Inferior parietal cortex (tissue), 1 donor: ENCODE measurements around the gene CRELD1.
"Not testable (repeated sequence)": the region's sequence is repeated elsewhere in the genome, so short reads cannot be mapped to it uniquely, and the experiment has no call there.

Experiments used
- DNase-seq: peaks from one replicate; pipeline ENCODE4 v3.0.0-alpha.2; 2016; ENCODE audit errors: extremely low spot score

Gene CRELD1, protein sequence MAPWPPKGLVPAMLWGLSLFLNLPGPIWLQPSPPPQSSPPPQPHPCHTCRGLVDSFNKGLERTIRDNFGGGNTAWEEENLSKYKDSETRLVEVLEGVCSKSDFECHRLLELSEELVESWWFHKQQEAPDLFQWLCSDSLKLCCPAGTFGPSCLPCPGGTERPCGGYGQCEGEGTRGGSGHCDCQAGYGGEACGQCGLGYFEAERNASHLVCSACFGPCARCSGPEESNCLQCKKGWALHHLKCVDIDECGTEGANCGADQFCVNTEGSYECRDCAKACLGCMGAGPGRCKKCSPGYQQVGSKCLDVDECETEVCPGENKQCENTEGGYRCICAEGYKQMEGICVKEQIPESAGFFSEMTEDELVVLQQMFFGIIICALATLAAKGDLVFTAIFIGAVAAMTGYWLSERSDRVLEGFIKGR

DNA sequence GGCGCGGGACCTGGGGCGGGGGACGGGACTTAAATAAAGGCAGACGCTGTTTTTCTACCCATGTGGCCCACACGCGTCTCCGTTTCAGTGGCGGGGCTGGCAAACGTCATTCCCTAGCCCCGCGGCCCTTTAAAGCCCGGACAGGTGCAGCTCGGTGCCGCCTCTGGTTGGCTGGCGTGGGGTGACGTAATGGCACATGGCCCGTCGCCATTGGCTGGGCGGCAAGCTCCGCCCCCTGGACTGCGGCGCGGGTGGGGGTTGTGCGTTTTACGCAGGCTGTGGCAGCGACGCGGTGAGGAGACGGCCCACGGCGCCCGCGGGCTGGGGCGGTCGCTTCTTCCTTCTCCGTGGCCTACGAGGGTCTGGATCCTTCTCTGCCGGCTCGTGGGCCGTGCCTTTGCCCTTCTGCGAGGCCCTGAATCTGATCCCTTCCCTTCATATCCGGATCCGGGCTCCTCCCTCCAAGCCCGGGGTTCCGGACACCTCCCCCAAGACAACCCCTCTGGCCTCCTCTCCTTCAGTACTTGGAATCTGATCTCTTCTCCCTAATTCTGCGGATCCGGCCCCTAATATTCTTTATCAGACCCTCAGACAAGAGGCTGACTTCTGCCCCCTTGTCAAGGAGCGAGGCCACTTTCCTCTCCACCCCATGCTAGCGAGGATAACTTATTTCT is at the start of gene CRELD1:
Gene CRELD1, plus strand, starts transcription at position 274 of the 674 bp plus-strand sequence. CDS start 605 bp downstream, outside the sequence.
- DNase-seq = peak; percentile 96

DNA sequence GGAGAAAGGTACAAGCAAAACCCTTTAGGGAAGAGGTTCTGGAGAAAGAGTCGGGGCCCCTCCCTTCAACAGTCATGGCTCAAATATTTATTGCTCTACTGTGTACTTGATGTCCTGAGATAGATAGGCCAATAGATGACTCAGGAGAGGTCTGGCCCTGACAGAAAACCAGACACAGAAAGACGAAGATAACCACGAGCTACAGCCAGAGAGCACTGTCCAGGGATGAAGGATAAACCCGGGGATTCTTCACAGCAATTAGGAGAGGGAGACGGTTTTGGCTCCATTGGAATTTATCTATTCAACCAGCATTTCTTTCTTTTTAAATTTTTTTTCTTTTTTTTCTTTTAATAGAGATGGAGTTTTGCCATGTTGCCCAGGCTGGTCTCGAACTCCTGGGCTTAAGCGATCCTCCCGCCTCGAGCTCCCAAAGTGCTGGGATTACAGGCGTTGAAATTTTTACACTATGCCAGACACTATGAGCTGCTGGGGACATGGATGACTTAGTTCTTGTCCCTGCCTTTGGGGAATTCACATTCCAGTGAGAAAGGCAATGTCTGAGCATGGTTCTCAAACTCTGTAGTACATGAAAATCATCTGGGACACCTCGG is 49.0 kb upstream of the CRELD1 start:
- DNase-seq = no peak

DNA sequence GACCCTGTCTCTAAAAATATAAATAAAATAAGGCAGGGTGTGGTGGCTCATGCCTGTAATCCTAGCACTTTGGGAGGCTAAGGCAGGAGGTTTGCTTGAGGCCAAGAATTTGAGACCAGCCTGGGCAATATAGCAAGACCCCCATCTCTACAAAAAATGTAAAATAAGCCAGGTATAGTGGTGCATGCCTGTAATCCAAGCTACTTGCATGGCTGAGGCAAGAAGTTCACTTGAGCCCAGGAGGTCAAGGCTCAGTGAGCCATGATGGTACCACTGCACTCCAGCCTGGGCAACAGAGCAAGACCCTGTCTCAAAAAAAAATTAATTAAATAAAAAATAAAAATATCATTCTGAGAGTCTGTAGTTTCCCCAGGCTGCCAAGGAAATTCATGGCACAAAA is 47.3 kb upstream of the CRELD1 start:
- DNase-seq = no peak

- DNase-seq = no peak
Observed at GRCh38 chr3:9887480-9887879, 46.2 kb upstream of the CRELD1 start.

DNA sequence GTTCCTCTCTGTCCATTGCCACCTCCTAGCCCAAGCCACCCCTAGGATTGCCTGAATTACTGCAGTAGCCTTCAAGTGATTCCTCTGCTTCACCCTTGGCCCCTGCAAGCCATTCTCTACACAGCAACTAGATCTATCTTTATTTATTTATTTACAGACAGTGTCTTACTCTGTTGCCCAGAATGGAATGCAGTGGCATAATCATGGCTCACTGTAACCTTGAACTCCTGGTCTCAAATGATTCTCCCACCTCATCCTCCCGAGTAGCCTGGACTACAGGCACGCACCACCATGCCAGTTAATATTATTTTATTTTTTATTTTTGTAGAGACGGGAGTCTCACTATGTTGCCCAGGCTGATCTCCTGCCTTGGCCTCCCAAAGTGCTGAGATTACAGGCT is 45.1 kb upstream of the CRELD1 start:
- DNase-seq = no peak

GRCh38 chr3:9889405-9889804 is 44.2 kb upstream of the CRELD1 start:
- DNase-seq = no peak

DNA sequence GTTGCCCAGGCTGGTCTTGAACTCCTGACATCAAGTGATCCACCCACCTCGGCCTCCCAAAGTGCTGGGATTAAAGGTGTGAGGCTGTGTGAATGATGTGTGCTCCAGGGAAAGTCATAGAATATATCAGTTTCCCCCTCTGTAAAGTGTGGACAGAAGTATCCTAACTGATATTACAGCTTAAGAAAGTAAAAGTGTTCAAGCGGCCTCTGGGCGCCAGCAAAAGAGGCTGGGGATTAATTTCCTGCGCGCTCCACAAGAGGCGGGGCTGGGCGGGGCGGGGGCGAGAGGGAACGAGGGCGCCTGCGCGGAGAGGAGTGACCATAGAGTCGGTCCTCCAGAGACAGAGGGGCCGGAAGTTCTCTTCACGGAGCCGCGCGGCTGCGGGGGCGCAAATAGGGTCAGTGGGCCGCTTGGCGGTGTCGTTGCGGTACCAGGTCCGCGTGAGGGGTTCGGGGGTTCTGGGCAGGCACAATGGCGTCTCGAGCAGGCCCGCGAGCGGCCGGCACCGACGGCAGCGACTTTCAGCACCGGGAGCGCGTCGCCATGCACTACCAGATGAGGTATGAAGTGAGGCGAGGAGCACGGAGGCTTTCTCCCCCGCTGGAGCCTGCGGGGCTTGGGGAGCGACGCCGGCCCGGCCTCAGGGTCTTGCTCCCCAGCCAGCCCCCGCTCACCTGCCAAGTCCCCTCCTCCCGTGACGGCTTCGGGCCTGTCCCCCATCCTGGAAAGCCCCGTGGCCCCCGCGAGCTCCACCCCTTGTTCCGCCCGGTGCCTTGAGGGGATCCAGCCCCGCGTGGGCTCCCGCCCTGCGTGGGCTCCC is 43.2 kb upstream of the CRELD1 start, which contains the start of gene JAGN1:
Gene JAGN1, plus strand, starts transcription at position 362 of the 823 bp plus-strand sequence. Its CDS starts 113 bp downstream, at position 475.
- DNase-seq = peak; percentile 88

GRCh38 chr3:9891072-9891622 is 42.5 kb upstream of the CRELD1 start:
- peak; percentile 16 for DNase-seq

- no peak for DNase-seq
Observed at GRCh38 chr3:9893739-9894138, 39.9 kb upstream of the CRELD1 start.

DNA sequence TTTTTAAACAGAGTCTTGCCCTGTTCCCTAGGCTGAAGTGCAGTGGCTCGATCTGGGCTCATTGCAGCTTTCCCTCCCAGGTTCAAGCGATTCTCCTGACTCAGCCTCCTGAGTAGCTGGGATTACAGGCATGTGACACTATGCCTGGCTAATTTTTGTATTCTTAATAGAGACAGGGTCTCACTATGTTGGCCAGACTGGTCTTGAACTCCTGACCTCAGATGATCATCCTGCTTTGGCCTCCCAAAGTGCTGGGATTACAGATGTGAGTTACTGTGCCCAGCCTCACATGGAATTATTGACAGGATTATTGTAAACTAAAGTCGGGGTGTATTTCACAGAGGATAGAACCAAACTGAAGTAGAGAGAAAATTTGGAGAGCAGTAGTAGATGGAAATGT is 37.9 kb upstream of the CRELD1 start:
- not testable (repeated sequence) for DNase-seq

DNA sequence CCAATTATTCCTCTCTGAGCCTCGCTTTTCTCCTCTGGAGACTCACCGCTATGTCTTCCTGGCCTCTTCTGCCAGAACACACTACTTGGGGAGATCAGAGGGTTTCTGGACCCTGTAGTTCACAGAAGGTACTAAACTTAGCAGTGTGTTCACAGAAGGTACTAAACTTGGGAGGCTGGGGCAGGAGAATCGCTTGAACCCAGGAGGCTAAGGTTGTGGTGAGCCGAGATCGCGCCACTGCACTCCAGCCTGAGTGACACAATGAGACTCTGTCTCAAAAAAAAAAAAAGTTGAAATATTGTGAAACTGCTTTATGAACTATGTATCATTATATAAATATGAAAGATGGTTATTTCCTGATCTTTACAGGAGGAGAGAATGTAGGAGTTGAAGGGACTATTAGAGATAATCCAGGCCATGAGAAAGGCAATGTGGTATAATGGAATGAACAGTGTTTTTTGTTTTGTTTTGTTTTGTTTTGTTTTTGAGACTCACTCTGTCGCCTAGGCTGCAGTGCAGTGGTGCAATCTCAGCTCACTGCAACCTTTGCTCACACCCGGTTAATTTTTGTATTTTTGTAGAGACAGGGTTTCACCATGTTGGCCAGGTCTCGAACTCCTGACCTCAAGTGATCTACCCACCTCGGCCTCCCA is 36.8 kb upstream of the CRELD1 start:
- not testable (repeated sequence) for DNase-seq

DNA sequence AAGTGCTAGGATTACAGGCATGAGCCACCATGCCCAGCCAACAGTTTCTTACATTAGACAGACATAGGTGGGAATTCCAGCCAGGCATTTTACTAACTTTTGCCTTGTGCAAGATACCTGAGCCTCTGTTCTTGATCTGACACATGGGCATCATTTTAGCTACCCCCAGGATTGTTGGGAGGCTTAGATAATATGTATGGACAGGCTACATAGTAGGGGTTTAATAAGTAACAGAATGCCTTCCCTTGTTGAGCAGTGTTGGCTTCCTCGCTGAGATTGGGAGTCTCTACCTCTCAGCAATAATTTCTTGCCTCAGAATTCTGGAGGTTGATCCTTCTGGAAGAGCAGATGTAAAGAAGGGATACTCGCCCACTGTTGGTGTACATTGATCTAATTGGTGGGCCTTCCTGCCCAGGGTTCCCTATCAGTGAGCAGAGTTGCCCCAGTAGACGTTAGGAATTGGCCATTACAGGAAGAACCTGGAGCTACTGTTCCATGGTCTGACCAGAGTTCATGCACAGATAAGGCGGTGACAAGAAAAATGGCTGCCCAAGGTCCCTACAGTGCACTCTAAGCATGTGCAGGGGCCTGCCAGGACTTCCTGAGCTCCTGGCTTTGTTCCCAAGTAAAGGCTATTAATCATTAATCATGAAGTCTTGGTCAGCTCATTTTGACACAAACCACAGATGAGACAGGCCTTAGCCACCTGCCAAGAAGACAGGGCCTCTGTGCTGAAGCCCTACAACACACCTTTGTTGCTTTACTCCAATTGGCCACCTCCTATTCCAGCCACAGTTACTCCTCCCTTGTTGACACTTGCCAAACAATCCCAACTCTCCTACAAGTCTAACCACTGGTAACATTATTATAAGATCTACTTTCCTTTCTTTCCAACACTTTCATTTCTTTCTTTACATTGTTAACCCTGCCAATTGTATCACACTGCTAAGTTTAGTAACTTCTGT is 35.9 kb upstream of the CRELD1 start:
- DNase-seq = no peak

GRCh38 chr3:9898467-9899241 is 35.0 kb upstream of the CRELD1 start:
- DNase-seq = no peak

GRCh38 chr3:9899289-9899791 is 34.3 kb upstream of the CRELD1 start:
- no peak for DNase-seq

GRCh38 chr3:9900965-9901415 is 32.6 kb upstream of the CRELD1 start:
- DNase-seq = not testable (repeated sequence)

- DNase-seq = no peak
Observed at GRCh38 chr3:9901967-9902366, 31.7 kb upstream of the CRELD1 start.

DNA sequence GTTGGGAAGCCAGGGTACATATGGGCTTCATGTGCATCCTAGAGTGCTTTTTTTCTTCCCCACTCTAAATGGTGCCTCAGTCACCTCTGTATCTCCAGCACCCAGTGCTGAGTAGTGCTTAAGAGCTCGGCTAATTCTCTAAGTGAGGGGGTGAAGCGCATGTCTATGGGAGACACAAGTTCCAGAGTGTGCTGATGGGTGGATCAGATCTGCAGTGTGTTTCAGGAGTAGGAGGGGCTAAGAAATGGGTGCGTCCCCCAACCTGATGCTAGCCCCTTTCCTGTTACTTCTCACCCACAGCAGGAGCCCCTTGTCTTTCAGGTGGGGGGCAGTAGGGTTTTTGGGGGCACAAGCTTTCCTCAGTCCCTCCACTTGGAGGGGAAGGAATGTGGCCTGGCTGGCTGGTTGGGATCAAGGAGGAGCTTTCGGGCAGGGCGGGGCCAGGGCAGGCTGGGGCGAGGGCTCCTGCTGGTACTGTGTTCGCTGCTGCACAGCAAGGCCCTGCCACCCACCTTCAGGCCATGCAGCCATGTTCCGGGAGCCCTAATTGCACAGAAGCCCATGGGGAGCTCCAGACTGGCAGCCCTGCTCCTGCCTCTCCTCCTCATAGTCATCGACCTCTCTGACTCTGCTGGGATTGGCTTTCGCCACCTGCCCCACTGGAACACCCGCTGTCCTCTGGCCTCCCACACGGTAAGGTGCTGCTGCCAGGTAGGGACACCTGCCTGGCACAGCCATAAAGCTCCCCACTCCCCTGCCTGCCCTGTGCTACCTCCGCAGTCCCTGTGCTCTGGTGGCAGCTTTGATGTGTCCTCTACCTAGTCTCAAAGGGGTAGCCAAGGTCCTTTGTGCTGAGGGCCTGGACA is 31.0 kb upstream of the CRELD1 start, which contains the start of gene IL17RE:
Gene IL17RE, plus strand, starts transcription at position 477 of the 866 bp plus-strand sequence. Its CDS starts 85 bp downstream, at position 562.
- DNase-seq = no peak
